Heart right ventricle (tissue), 16 donors: Measurements from ENCODE around the gene COBLL1. TPM values are rescaled to one million over a fixed set of nuclear protein-coding genes. Genes with fewer than 3 reads are reported as not detected.

Experiments
- ATAC-seq, 8 donors: fragments of 200-7000 bp; cut with Tn5 transposase; one replicate each; pipeline ENCODE4 v1.9.1; 2020; ENCODE audit warnings: mild to moderate bottlenecking in 8 of 8, moderate library complexity in 8 of 8, moderate number of reproducible peaks in 1 of 8
- DNase-seq, 2 donors: peaks; one replicate each; pipeline ENCODE4 v3.0.0-alpha.2; 2020
- H3K27ac ChIP-seq, 10 donors: fragments of 200-600 bp; sonication (generic) in 2 of 10; one replicate each; pipeline versions ENCODE4 v1.5.0 to v1.8.0; 2020 to 2022; ENCODE audit warnings: mild to moderate bottlenecking in 3 of 10
- H3K27me3 ChIP-seq, 7 donors: fragments of 200-600 bp; one replicate each; pipeline ENCODE4 v1.8.0; 2021 to 2022; ENCODE audit warnings: mild to moderate bottlenecking in 2 of 7
- H3K36me3 ChIP-seq, 9 donors: fragments of 200-600 bp; sonication (generic) in 1 of 9; one replicate each; pipeline versions ENCODE4 v1.5.0 to v1.8.0; 2020 to 2022; ENCODE audit warnings: mild to moderate bottlenecking in 2 of 9
- H3K4me1 ChIP-seq, 9 donors: fragments of 200-600 bp; sonication (generic) in 1 of 9; one replicate each; pipeline versions ENCODE4 v1.5.0 to v1.8.0; 2020 to 2022; ENCODE audit warnings: mild to moderate bottlenecking in 4 of 9
- H3K4me3 ChIP-seq, 10 donors: fragments of 200-600 bp; sonication (generic) in 2 of 10; one replicate each; pipeline versions ENCODE4 v1.5.0 to v1.8.0; 2020 to 2022; ENCODE audit warnings: mild to moderate bottlenecking in 7 of 10, moderate library complexity in 2 of 10
- H3K9me3 ChIP-seq, 11 donors: fragments of 200-600 bp in 10 of 11; sonication (generic) in 2 of 11; one replicate each; pipeline versions ENCODE4 v1.5.0 to v1.8.0; 2013 to 2022; ENCODE audit warnings: mild to moderate bottlenecking in 2 of 11, control low read depth in 1 of 11, moderate library complexity in 1 of 11
- CTCF ChIP-seq, 9 donors: fragments of 200-600 bp; sonication (generic) in 2 of 9; IDR thresholded peaks; one replicate each; pipeline versions ENCODE4 v1.5.0 to v1.8.0; 2021 to 2022; ENCODE audit warnings: antibody characterized with exemption in 9 of 9, mild to moderate bottlenecking in 5 of 9, moderate library complexity in 1 of 9
- WGBS, 2 donors: extraction: QIAGEN DNeasy Blood & Tissue Kit; methylation state at CpG; one replicate each; pipeline ENCODE4 v1.1.7; 2013; ENCODE audit warnings: inconsistent platforms in 1 of 2; 5-methylcytosine and 5-hydroxymethylcytosine counted together
- intact Hi-C, 10 donors: fragments of 100-400 bp; cut with DNase I; formaldehyde crosslinking; loops; one replicate each; pipeline versions ENCODE4 v1.11.1 to v1.14.2; 2022
- polyA plus RNA-seq, 2 donors: library from polyadenylated mRNA; stranded (reverse); fragments of 200-250 nt; gene quantifications; one replicate each; pipeline ENCODE4 v1.2.3, GENCODE V29; 2013
- total RNA-seq, 10 donors: library from RNA; stranded (reverse); fragmentation: NEBNext Ultra II Directional in 3 of 10; extraction: Animal tissue kit (Norgen Biotek cat#: 25700) in 3 of 10; gene quantifications; one replicate each; pipeline versions ENCODE4 v1.2.1 to v1.2.4, GENCODE V29; 2021 to 2023
- donor health status: Arrhythmogenic right ventricular cardiomyopathy.
- donor health status: ischemic (EF 13 %, LVEDD 7.1; RV severe dilation, severe dysfunction).
- donor health status: healthy with polysubstance abuse.
- donor health status: DM: no; HTN: yes; CAD: no.
- donor health status: DM: no; HTN: no; CAD: no.
- donor health status: ischemic (EF 25% LVEDD 6.9; RV normal size, moderate dysfunction).
- donor health status: ischemic (EF 25% LVEDD 5.7; RV mildly dilated, moderate dysfunction).
- donor health status: healthy.
- donor health status: DM: yes; HTN: yes; CAD: no.
- donor health status: Ischemic cardiomyopathy.
- donor health status: ischemic (EF 35%, LVEDD 5.7; RV mildly dilated, moderate dysfunction).
- donor health status: nonischemic (EF 11% LVEDD 7.7; RV severe dilation, severe dysfunction).
- donor health status: DM: yes; HTN: yes; CAD: no.
- donor health status: PGD.
- donor health status: ischemic (EF 29% LVEDD 5.4; RV normal size, mild dysfunction).
- donor health status: nonischemic (EF 23%, LVEDD 6.1; RV moderate dilation, normal function).

COBLL1 gene
- total and polyA plus RNA-seq, 12 donors = 5.0 to 20.5 (median 15.0) TPM

- Histone ChIP-seq H3K27ac (no peak overlapping the region), H3K4me3 (no peak overlapping the region), H3K4me1 (peaks cover 0 to 65% (median 31%) of the 10 kb centered on the region in 9 donors), H3K27me3 (no peaks in the 10 kb centered on the region), H3K36me3 (peaks cover 0 to 7% (median 0%) of the 10 kb centered on the region in 9 donors), H3K9me3 (no peaks in the 10 kb centered on the region)
- no peak for TF ChIP-seq CTCF (IDR thresholded peaks at IDR 0.05)
- intact Hi-C loops = no loop called here
- ATAC-seq (no peak), DNase-seq (no peak)
- 83 to 87% methylated on average over 1 of the region's 1 CpG for WGBS, 2 donors
Measured at GRCh38 chr2:164746713-164747112, 94.9 kb downstream of the COBLL1 start.

- Histone ChIP-seq H3K9me3 (no peaks in the 10 kb centered on the region), H3K4me3 (no peak overlapping the region), H3K27ac (no peak overlapping the region), H3K4me1 (peaks cover 0 to 60% (median 26%) of the 10 kb centered on the region in 9 donors), H3K36me3 (peaks cover 0 to 8% (median 0%) of the 10 kb centered on the region in 9 donors), H3K27me3 (no peaks in the 10 kb centered on the region)
- DNase-seq (no peak), ATAC-seq (no peak)
- TF ChIP-seq CTCF (IDR thresholded peaks at IDR 0.05) = no peak
- 81 to 82% methylated on average over 5 of the region's 5 CpGs for WGBS, 2 donors
- intact Hi-C loops = loop anchor here in 1 of 10 donors (2.0 kb wide), 1 partner anchor 96 kb away; the partner anchor contains the start of gene COBLL1
Measured at GRCh38 chr2:164745012-164745797, 96.4 kb downstream of the COBLL1 start.

GRCh38 chr2:164742738-164743317 is 98.8 kb downstream of the COBLL1 start:
- TF ChIP-seq CTCF (IDR thresholded peaks at IDR 0.05) = no peak
- Histone ChIP-seq H3K9me3 (no peaks in the 10 kb centered on the region), H3K4me1 (peaks cover 0 to 62% (median 17%) of the 10 kb centered on the region in 9 donors), H3K36me3 (peaks cover 0 to 8% (median 0%) of the 10 kb centered on the region in 9 donors), H3K27me3 (no peaks in the 10 kb centered on the region), H3K27ac (no peak overlapping the region), H3K4me3 (no peak overlapping the region)
- no peak for DNase-seq
- no peak for ATAC-seq
- intact Hi-C loops = loop anchor here in 2 of 10 donors (5.0 kb wide), 1 partner anchor 99 kb away; the partner anchor contains the start of gene COBLL1 (in 2 of the 2)
- 92 to 97% methylated on average over 4 of the region's 4 CpGs for WGBS, 2 donors

GRCh38 chr2:164739966-164740365 is 101.7 kb downstream of the COBLL1 start:
- ATAC-seq (peak in 5 of 8 donors; percentile 38 to 72 (median 51)), DNase-seq (no peak)
- TF ChIP-seq CTCF (IDR thresholded peaks at IDR 0.05) = no peak
- Histone ChIP-seq H3K27me3 (no peaks in the 10 kb centered on the region), H3K4me1 (peaks cover 0 to 56% (median 20%) of the 10 kb centered on the region in 9 donors), H3K9me3 (no peaks in the 10 kb centered on the region), H3K27ac (peak overlapping the region in 3 of 10 donors; percentile 1 to 21 (median 5)), H3K4me3 (no peak overlapping the region), H3K36me3 (peaks cover 0 to 8% (median 0%) of the 10 kb centered on the region in 9 donors)
- whole genome bisulfite sequencing, 2 donors = 49 to 58% methylated on average over 3 of the region's 3 CpGs
- intact Hi-C loops = loop anchor here (1.0 to 10.0 kb wide), 6 partner anchors 43 to 245 kb away; partner anchors contain the start of gene COBLL1 (in 8 of the 10)
